HFFc6 (cell line): ENCODE data around the gene PDIA4. TPM values are rescaled to one million over a fixed set of nuclear protein-coding genes. Genes with fewer than 3 reads are reported as not detected.

Experiments
- DNase-seq: peaks from one replicate; pipeline ENCODE4 v3.0.0-alpha.2; 2018
- H3K27ac Mint-ChIP-seq: 2 replicates; pipeline ENCODE4 v1.8.0; 2020; ENCODE audit warnings: mild to moderate bottlenecking, mixed read lengths
- H3K27me3 Mint-ChIP-seq: 2 replicates; pipeline ENCODE4 v1.8.0; 2021; ENCODE audit warnings: mild to moderate bottlenecking, moderate library complexity, mixed read lengths; ENCODE audit not compliant: insufficient read depth
- H3K36me3 Mint-ChIP-seq: 2 replicates; pipeline ENCODE4 v1.8.0; 2021; ENCODE audit warnings: low read depth, mixed read lengths
- H3K4me1 Mint-ChIP-seq: 2 replicates; pipeline ENCODE4 v1.8.0; 2020; ENCODE audit warnings: low read depth, mixed read lengths
- H3K4me3 Mint-ChIP-seq: 2 replicates; pipeline ENCODE4 v1.8.0; 2020; ENCODE audit warnings: mild to moderate bottlenecking, moderate library complexity, mixed read lengths
- H3K9me3 Mint-ChIP-seq: 2 replicates; pipeline ENCODE4 v1.8.0; 2020; ENCODE audit warnings: mild to moderate bottlenecking, mixed read lengths
- CTCF ChIP-seq: fragments of 200-600 bp; sonication (generic); IDR thresholded peaks from 2 replicates; pipeline ENCODE4 v1.5.0; 2021; ENCODE audit warnings: antibody characterized with exemption, mild to moderate bottlenecking
- total RNA-seq, 6 experiments: library from RNA; stranded (reverse); fragmentation: NEBNext Ultra II Directional; extraction: Animal tissue kit (Norgen Biotek cat#: 25700); gene quantifications; 2 replicates in 1 of 6; 3 replicates in 5 of 6; pipeline ENCODE4 v1.2.3, GENCODE V29; 2021

The PDIA4 gene
- total RNA-seq, 6 experiments from 2014 or later, result 185 to 210 (median 200) TPM

DNA sequence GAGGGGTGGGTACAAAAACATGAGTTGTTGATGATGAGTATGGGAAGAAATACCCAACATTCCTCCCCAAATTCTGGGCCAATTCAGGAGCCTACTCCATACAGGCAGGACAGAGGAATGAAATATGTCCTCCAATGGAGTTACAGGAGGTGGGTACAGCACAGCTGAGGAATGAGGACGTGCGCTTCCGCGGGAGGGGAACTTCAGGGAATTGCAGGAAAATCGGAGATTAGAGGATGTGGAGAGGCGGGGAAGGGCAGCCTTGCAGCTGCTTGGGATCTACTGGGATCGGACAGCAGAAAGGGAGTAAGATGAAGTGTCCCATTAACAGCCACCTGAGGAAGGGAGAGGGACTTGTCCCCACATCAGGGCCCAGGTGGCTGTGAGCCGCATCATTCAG lies 50.2 kb downstream of the PDIA4 start:
- DNase-seq, result no peak
- peaks cover 6% of the 10 kb centered on the region; the same call in 1 of the 2 replicates for H3K4me1 Mint-ChIP-seq
- H3K4me3 Mint-ChIP-seq, result no peak overlapping the region; the same call in 1 of the 2 replicates
- no peaks in the 10 kb centered on the region for H3K36me3 Mint-ChIP-seq
- peaks cover 5% of the 10 kb centered on the region for H3K27me3 Mint-ChIP-seq
- H3K9me3 Mint-ChIP-seq, result peaks cover 4% of the 10 kb centered on the region; the same call in 1 of the 2 replicates
- TF ChIP-seq CTCF, result no peak
- H3K27ac Mint-ChIP-seq, result no peak overlapping the region

- Mint-ChIP-seq H3K4me1 (peaks cover 6% of the 10 kb centered on the region; the same call in 1 of the 2 replicates), H3K9me3 (peaks cover under 1% of the 10 kb centered on the region; the same call in 1 of the 2 replicates), H3K27me3 (peaks cover 6% of the 10 kb centered on the region), H3K27ac (no peak overlapping the region), H3K36me3 (no peaks in the 10 kb centered on the region), H3K4me3 (no peak overlapping the region)
- no peak for TF ChIP-seq CTCF
- no peak for DNase-seq
Observed at GRCh38 chr7:148975896-148976295, 52.4 kb downstream of the PDIA4 start.

- no peak for TF ChIP-seq CTCF
- H3K4me1 Mint-ChIP-seq, result peaks cover 4% of the 10 kb centered on the region; the same call in 1 of the 2 replicates
- no peak for DNase-seq
- H3K27me3 Mint-ChIP-seq, result peaks cover 6% of the 10 kb centered on the region
- no peak overlapping the region for H3K4me3 Mint-ChIP-seq
- no peaks in the 10 kb centered on the region for H3K9me3 Mint-ChIP-seq
- H3K27ac Mint-ChIP-seq, result no peak overlapping the region
- H3K36me3 Mint-ChIP-seq, result no peaks in the 10 kb centered on the region
Observed at GRCh38 chr7:148973256-148973655, 55.0 kb downstream of the PDIA4 start.

GRCh38 chr7:148972375-148972774 lies 55.9 kb downstream of the PDIA4 start:
- Mint-ChIP-seq H3K27me3 (peaks cover 6% of the 10 kb centered on the region; the same call in 1 of the 2 replicates), H3K4me1 (no peaks in the 10 kb centered on the region; the same call in 1 of the 2 replicates), H3K9me3 (no peaks in the 10 kb centered on the region), H3K4me3 (no peak overlapping the region), H3K27ac (no peak overlapping the region), H3K36me3 (no peaks in the 10 kb centered on the region)
- no peak for DNase-seq
- TF ChIP-seq CTCF, result no peak

GRCh38 chr7:148967602-148968001 lies 60.7 kb downstream of the PDIA4 start:
- Mint-ChIP-seq H3K4me3 (no peak overlapping the region), H3K27me3 (peaks cover 7% of the 10 kb centered on the region), H3K4me1 (peaks cover 28% of the 10 kb centered on the region), H3K36me3 (no peaks in the 10 kb centered on the region), H3K27ac (no peak overlapping the region), H3K9me3 (no peaks in the 10 kb centered on the region)
- no peak for TF ChIP-seq CTCF
- DNase-seq, result no peak

GRCh38 chr7:148967032-148967372 lies 61.3 kb downstream of the PDIA4 start:
- H3K27ac Mint-ChIP-seq, result no peak overlapping the region
- H3K9me3 Mint-ChIP-seq, result no peaks in the 10 kb centered on the region
- H3K4me1 Mint-ChIP-seq, result peaks cover 34% of the 10 kb centered on the region
- peaks cover 5% of the 10 kb centered on the region for H3K27me3 Mint-ChIP-seq
- H3K4me3 Mint-ChIP-seq, result peak overlapping the region; percentile 84
- no peaks in the 10 kb centered on the region for H3K36me3 Mint-ChIP-seq
- peak; percentile 29 for TF ChIP-seq CTCF
- no peak for DNase-seq
